ENCODE results near the gene TEC.

DNA sequence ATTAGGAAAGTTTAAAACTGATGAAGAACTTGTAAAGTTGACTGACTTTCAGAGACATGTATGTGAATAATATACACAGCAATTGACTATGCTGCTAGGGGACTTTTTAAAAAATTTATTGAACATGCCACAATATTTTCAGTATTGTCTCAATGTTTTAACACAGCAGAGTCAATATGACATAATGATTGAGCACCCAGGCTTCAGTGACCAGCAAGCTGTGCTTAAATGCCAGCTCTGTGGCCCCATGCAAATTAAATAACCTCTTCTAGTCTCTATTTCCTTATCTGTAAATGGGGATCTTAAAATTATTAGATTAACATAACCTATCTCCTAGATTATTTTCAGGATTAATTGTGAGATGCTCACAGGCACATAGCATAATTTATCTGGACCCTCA lies 78.8 kb downstream of the TEC start:
- TF ChIP-seq, protein P1, sequence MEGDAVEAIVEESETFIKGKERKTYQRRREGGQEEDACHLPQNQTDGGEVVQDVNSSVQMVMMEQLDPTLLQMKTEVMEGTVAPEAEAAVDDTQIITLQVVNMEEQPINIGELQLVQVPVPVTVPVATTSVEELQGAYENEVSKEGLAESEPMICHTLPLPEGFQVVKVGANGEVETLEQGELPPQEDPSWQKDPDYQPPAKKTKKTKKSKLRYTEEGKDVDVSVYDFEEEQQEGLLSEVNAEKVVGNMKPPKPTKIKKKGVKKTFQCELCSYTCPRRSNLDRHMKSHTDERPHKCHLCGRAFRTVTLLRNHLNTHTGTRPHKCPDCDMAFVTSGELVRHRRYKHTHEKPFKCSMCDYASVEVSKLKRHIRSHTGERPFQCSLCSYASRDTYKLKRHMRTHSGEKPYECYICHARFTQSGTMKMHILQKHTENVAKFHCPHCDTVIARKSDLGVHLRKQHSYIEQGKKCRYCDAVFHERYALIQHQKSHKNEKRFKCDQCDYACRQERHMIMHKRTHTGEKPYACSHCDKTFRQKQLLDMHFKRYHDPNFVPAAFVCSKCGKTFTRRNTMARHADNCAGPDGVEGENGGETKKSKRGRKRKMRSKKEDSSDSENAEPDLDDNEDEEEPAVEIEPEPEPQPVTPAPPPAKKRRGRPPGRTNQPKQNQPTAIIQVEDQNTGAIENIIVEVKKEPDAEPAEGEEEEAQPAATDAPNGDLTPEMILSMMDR (conservative IDR thresholded peaks at IDR 0.05; ENCODE audit: low read depth in 2 of 2) = no peak
- TF ChIP-seq JUNB (IDR thresholded peaks at IDR 0.05; ENCODE audit: unreplicated experiment) (no peak), CREB1 (CRISPR knock-in tag; IDR thresholded peaks at IDR 0.05; ENCODE audit: low read depth) (no peak), POLR2AphosphoS5 (IDR thresholded peaks at IDR 0.05; ENCODE audit: low read depth) (no peak), EZH2 (IDR thresholded peaks at IDR 0.05; ENCODE audit: low read depth, unreplicated experiment) (no peak)
- TF ChIP-seq, protein P2, sequence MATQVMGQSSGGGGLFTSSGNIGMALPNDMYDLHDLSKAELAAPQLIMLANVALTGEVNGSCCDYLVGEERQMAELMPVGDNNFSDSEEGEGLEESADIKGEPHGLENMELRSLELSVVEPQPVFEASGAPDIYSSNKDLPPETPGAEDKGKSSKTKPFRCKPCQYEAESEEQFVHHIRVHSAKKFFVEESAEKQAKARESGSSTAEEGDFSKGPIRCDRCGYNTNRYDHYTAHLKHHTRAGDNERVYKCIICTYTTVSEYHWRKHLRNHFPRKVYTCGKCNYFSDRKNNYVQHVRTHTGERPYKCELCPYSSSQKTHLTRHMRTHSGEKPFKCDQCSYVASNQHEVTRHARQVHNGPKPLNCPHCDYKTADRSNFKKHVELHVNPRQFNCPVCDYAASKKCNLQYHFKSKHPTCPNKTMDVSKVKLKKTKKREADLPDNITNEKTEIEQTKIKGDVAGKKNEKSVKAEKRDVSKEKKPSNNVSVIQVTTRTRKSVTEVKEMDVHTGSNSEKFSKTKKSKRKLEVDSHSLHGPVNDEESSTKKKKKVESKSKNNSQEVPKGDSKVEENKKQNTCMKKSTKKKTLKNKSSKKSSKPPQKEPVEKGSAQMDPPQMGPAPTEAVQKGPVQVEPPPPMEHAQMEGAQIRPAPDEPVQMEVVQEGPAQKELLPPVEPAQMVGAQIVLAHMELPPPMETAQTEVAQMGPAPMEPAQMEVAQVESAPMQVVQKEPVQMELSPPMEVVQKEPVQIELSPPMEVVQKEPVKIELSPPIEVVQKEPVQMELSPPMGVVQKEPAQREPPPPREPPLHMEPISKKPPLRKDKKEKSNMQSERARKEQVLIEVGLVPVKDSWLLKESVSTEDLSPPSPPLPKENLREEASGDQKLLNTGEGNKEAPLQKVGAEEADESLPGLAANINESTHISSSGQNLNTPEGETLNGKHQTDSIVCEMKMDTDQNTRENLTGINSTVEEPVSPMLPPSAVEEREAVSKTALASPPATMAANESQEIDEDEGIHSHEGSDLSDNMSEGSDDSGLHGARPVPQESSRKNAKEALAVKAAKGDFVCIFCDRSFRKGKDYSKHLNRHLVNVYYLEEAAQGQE (IDR thresholded peaks at IDR 0.05; ENCODE audit: unreplicated experiment) = no peak
